H1 (cell line): ENCODE measurements around the gene CAMTA1. TPM values are rescaled to one million over a fixed set of nuclear protein-coding genes. Genes with fewer than 3 reads are reported as not detected.

Source experiments
- KDM1A ChIP-seq: fragments of 200-600, 300-600 bp; sonication (generic); IDR thresholded peaks from 2 replicates; pipeline ENCODE4 v1.7.1; 2016; ENCODE audit warnings: mild to moderate bottlenecking, low read length, borderline replicate concordance
- polyA plus RNA-seq, 7 experiments: library from polyadenylated mRNA; depleted of rRNA in 3 of 7; stranded (reverse) in 5 of 7; unstranded in 2 of 7; fragments of >200 nt in 5 of 7; fragments of 200-250 nt in 2 of 7; gene quantifications; 1 replicate in 5 of 7; 2 replicates in 1 of 7; 4 replicates in 1 of 7; pipeline versions ENCODE4 v1.2.1 to v1.2.3, GENCODE V29; 2011 to 2013; ENCODE audit warnings: missing spikeins in 2 of 7, mixed read lengths in 2 of 7
- total RNA-seq: library from RNA; stranded (reverse); fragmentation: NEBNext Ultra II Directional; extraction: Animal tissue kit (Norgen Biotek cat#: 25700); gene quantifications from 2 replicates; pipeline ENCODE4 v1.2.1, GENCODE V29; 2021

Gene CAMTA1
- total and polyA plus RNA-seq, 2 of the 8 experiments (the other 6 are each of a cell fraction or from before 2014, with no cell fraction given), result 65.0 to 119 TPM

DNA sequence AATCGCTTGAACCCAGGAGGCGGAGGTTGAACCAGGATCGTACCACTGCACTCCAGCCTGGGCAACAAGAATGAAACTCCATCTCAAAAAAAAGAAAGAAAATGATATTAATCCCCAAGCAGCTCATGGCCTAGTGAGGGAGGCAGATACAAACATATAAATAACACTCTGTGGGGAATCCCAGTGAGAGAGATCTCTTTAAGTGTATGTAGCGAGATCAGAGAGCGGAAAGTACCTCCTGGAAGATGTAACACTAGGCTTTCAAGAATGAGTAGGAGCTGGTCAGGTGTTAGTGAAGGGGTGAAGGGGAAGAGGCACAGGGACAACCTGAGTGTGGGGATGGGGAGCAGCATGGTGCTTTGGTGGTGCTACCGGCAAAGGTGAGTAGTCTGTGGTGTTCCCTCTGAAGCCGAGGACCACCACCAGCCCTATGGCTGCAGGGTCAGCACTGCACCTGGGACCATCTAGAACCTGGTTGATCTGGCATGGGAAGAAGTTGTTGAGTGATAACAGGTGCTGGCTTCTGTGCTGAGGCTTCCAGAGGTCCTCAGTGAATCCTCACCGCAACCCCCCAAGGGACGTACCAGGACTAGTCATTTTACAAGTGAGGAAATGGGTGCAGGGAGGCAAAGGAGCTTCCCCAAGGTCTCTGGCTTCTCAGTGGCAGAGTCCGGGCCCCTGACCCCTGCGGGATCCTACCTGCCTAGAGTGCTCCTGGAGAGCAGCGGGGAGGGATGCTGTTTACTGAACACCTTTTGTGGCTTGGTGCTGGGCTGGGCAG, 618.2 kb downstream of the CAMTA1 start (continued):
- TF ChIP-seq KDM1A, result no peak
